GM12878 (cell line): Measurements from ENCODE around the gene GAS2. TPM values are rescaled to one million over a fixed set of nuclear protein-coding genes. Genes with fewer than 3 reads are reported as not detected.

Experiments used
- ATAC-seq: fragments of 200-7000 bp; cut with Tn5 transposase; 3 replicates; pipeline ENCODE4 v1.9.1; 2020; ENCODE audit warnings: mild to moderate bottlenecking, moderate library complexity
- BruUV-seq: library from RNA; stranded (reverse); fragments of 400-500 nt; replicated peaks from 2 replicates; lab custom pipeline; 2021; lab: Mats Ljungman, UMichigan
- CTCF ChIA-PET: fragments of 300-600 bp; sonication (Branson Sonifier 250); formaldehyde crosslinking; extraction: SDS; loops from one replicate; lab custom pipeline; 2021; ENCODE audit warnings: inconsistent platforms; lab: Yijun Ruan, JAX
- POLR2A ChIA-PET: fragments of 350-600 bp; formaldehyde crosslinking; extraction: SDS; loops from one replicate; lab custom pipeline; 2021; ENCODE audit warnings: inconsistent platforms; lab: Charles Lee
- RAD21 ChIA-PET: fragments of 300-600 bp; sonication (Branson Sonifier 250); formaldehyde crosslinking; loops from one replicate; lab custom pipeline; 2023; ENCODE audit warnings: antibody characterized with exemption; ENCODE audit not compliant: unreplicated experiment; lab: Charles Lee
- SMC1A ChIA-PET: fragments of 300-600 bp; sonication (Branson Sonifier 250); formaldehyde crosslinking; loops from one replicate; lab custom pipeline; 2023; ENCODE audit not compliant: unreplicated experiment, uncharacterized antibody; lab: Charles Lee
- DNase-seq: peaks from one replicate; pipeline ENCODE4 v3.0.0-alpha.2; 2011; ENCODE audit warnings: low read depth, low spot score
- FAIRE-seq: peaks from 3 replicates; lab custom pipeline; 2011; peaks lifted over from hg19 to GRCh38; lab: Jason Lieb, UNC
- H2AFZ ChIP-seq: 2 replicates; pipeline ENCODE4 v1.6.0; 2011; ENCODE audit warnings: low read depth, low read length, control low read depth; ENCODE audit not compliant: control insufficient read depth
- H3K27ac ChIP-seq: 2 replicates; pipeline ENCODE4 v1.5.1; 2011; ENCODE audit warnings: control low read depth; ENCODE audit not compliant: control insufficient read depth, insufficient read depth
- H3K27me3 ChIP-seq, 2 experiments: replicated peaks in 1 of 2; 2 replicates each; pipeline versions ENCODE4 v1.6.0 to v1.6.1; 2011; ENCODE audit warnings: low read length in 1 of 2; ENCODE audit not compliant: control insufficient read depth in 2 of 2, insufficient read depth in 2 of 2
- H3K36me3 ChIP-seq, 2 experiments: 2 replicates each; pipeline ENCODE4 v1.5.1; 2011; ENCODE audit warnings: low read length in 1 of 2; ENCODE audit not compliant: control insufficient read depth in 2 of 2, insufficient read depth in 2 of 2
- H3K4me1 ChIP-seq: 2 replicates; pipeline ENCODE4 v1.6.1; 2011; ENCODE audit warnings: mild to moderate bottlenecking, low read length, moderate library complexity, mixed read lengths; ENCODE audit not compliant: control insufficient read depth, insufficient read depth
- H3K4me2 ChIP-seq: 2 replicates; pipeline ENCODE4 v1.6.0; 2011; ENCODE audit warnings: control low read depth; ENCODE audit not compliant: control insufficient read depth, insufficient read depth
- H3K4me3 ChIP-seq: fragments of 200-600 bp; sonication (generic); 2 replicates; pipeline ENCODE4 v1.5.1; 2016
- H3K79me2 ChIP-seq: 2 replicates; pipeline ENCODE4 v1.6.0; 2011; ENCODE audit warnings: low read length; ENCODE audit not compliant: control insufficient read depth, insufficient read depth
- H3K9ac ChIP-seq: 2 replicates; pipeline ENCODE4 v1.8.0; 2011; ENCODE audit warnings: low read length, control low read depth, mixed read lengths; ENCODE audit not compliant: control insufficient read depth, insufficient read depth
- H3K9me3 ChIP-seq: replicated peaks from 3 replicates; pipeline ENCODE4 v1.5.1; 2011; ENCODE audit warnings: mild to moderate bottlenecking, low read length; ENCODE audit not compliant: control insufficient read depth, insufficient read depth
- H4K20me1 ChIP-seq: 2 replicates; pipeline ENCODE4 v1.6.0; 2011; ENCODE audit not compliant: control insufficient read depth, insufficient read depth
- ATF7 ChIP-seq: fragments of 450-650 bp; IDR thresholded peaks from 2 replicates; pipeline ENCODE4 v1.6.1; 2016; ENCODE audit warnings: low read depth, mild to moderate bottlenecking
- EZH2 ChIP-seq: IDR thresholded peaks from 2 replicates; pipeline ENCODE4 v1.6.1; 2012; ENCODE audit warnings: low read depth, mild to moderate bottlenecking, control low read depth, inconsistent platforms, low read length, borderline replicate concordance; ENCODE audit not compliant: control insufficient read depth
- IKZF1 ChIP-seq: fragments of 450-650 bp; conservative IDR thresholded peaks from 2 replicates; pipeline ENCODE4 v1.6.1; 2017; ENCODE audit warnings: antibody characterized with exemption, mild to moderate bottlenecking
- POLR2A ChIP-seq: IDR thresholded peaks from 2 replicates; pipeline ENCODE4 v1.6.1; 2011; ENCODE audit warnings: low read depth, mild to moderate bottlenecking, low read length
- RAD21 ChIP-seq: IDR thresholded peaks from 2 replicates; pipeline ENCODE4 v1.6.1; 2011; ENCODE audit warnings: mild to moderate bottlenecking, low read depth, low read length, moderate library complexity; ENCODE audit not compliant: insufficient read depth
- RCOR1 ChIP-seq: conservative IDR thresholded peaks from 2 replicates; pipeline ENCODE4 v1.6.1; 2012; ENCODE audit warnings: low read depth, low read length, improper control_type of control experiment
- RELA ChIP-seq: fragments of 450-650 bp; IDR thresholded peaks from 2 replicates; pipeline ENCODE4 v1.8.0; 2014; ENCODE audit warnings: borderline replicate concordance; ENCODE audit not compliant: partially characterized antibody
- SP1 ChIP-seq: IDR thresholded peaks from one replicate; pipeline ENCODE4 v1.6.1; 2011; ENCODE audit warnings: low read depth, low read length
- SREBF1 ChIP-seq: IDR thresholded peaks from 2 replicates; pipeline ENCODE4 v1.6.1; 2012; ENCODE audit warnings: mild to moderate bottlenecking, low read length
- TAF1 ChIP-seq: IDR thresholded peaks from 2 replicates; pipeline ENCODE4 v1.6.1; 2011; ENCODE audit warnings: mild to moderate bottlenecking, low read depth, low read length, borderline replicate concordance
- TCF3 ChIP-seq: IDR thresholded peaks from 2 replicates; pipeline ENCODE4 v1.6.1; 2012; ENCODE audit warnings: low read depth, mild to moderate bottlenecking, low read length, borderline replicate concordance; ENCODE audit not compliant: insufficient read depth
- ZBTB40 ChIP-seq: fragments of 450-650 bp; IDR thresholded peaks from 2 replicates; pipeline ENCODE4 v1.6.1; 2016; ENCODE audit warnings: mild to moderate bottlenecking, moderate library complexity, borderline replicate concordance
- WGBS: methylation state at CpG from one replicate; pipeline ENCODE4 v1.1.6; 2016; ENCODE audit warnings: low lambda C conversion rate; ENCODE audit not compliant: insufficient replicate concordance, insufficient coverage; ENCODE audit errors: missing lambda C conversion rate; 5-methylcytosine and 5-hydroxymethylcytosine counted together
- in situ Hi-C: fragments of 300-500 bp; cut with MboI; formaldehyde crosslinking; loops from 9 replicates; pipeline ENCODE4 v1.14.3; 2018; ENCODE audit warnings: mixed read lengths
- intact Hi-C: fragments of 100-400 bp; cut with micrococcal nuclease; formaldehyde crosslinking; loops from one replicate; pipeline ENCODE4 v1.14.2; 2022; ENCODE audit not compliant: unreplicated experiment
- polyA plus RNA-seq, 11 experiments: library from polyadenylated mRNA; depleted of rRNA in 4 of 11; unstranded in 6 of 11; stranded (reverse) in 5 of 11; fragments of >200 nt; fragmentation: Nextera tagmentation in 4 of 11; fragmentation: Illumina TruSeq in 1 of 11; extraction: Ambion mirVana in 4 of 11; extraction: Trizol in 1 of 11; gene quantifications; 1 replicate in 1 of 11; 2 replicates in 10 of 11; pipeline versions ENCODE4 v1.2.1 to v1.2.3, GENCODE V29; 2011 to 2016; ENCODE audit warnings: inconsistent platforms in 2 of 11, missing spikeins in 2 of 11, low read depth in 1 of 11
- total RNA-seq, 4 experiments: library from RNA; depleted of rRNA in 3 of 4; stranded (reverse); fragments of >200 nt in 3 of 4; fragmentation: Illumina TruSeq in 1 of 4; extraction: Trizol in 1 of 4; gene quantifications; 2 replicates each; pipeline versions ENCODE4 v1.2.1 to v1.2.3, GENCODE V29; 2013 to 2021
- TF ChIP-seq, protein P1 (sequence below): fragments of 450-650 bp; IDR thresholded peaks from 2 replicates; pipeline ENCODE4 v1.6.1; 2017; ENCODE audit warnings: borderline replicate concordance
- TF ChIP-seq, protein P2 (sequence below), 3 experiments: IDR thresholded peaks in 2 of 3; conservative IDR thresholded peaks in 1 of 3; 2 replicates each; pipeline ENCODE4 v1.5.1; 2011; ENCODE audit warnings: low read depth in 3 of 3, low read length in 3 of 3, mild to moderate bottlenecking in 3 of 3, control low read depth in 2 of 3, moderate library complexity in 2 of 3, inconsistent platforms in 1 of 3, mixed read lengths in 1 of 3; ENCODE audit not compliant: control insufficient read depth in 2 of 3, insufficient read depth in 1 of 3; ENCODE audit errors: extremely low read depth in 1 of 3
- TF ChIP-seq, protein P3 (sequence below): fragments of 450-650 bp; IDR thresholded peaks from 2 replicates; pipeline ENCODE4 v1.6.1; 2017; ENCODE audit warnings: low read depth, mild to moderate bottlenecking, moderate library complexity

GAS2 gene
- total and polyA plus RNA-seq, 10 of the 15 experiments (the other 5 are each of a cell fraction or from before 2014, with no cell fraction given) = 16.4 to 81.4 (median 26.2) TPM

GRCh38 chr11:22730319-22730718 is 63.9 kb downstream of the GAS2 start:
- no peaks in the 10 kb centered on the region for H3K27me3 ChIP-seq
- H3K36me3 ChIP-seq = no peaks in the 10 kb centered on the region; a peak in 1 of 4 replicates
- intact Hi-C loops (loop anchor here (1.0 to 2.0 kb wide), 3 partner anchors 56 to 396 kb away; no protein-coding TSS in a partner anchor), in situ Hi-C loops (no loop called here)
- no peaks in the 10 kb centered on the region for H3K4me1 ChIP-seq
- WGBS = 0% methylated on average over 1 of the region's 1 CpG
- H3K27ac ChIP-seq = no peak overlapping the region
- no peaks in the 10 kb centered on the region for H4K20me1 ChIP-seq
- H3K4me2 ChIP-seq = no peak overlapping the region
- no TSS peak for BruUV-seq
- ChIA-PET SMC1A (interaction anchor here (0.8 to 6.6 kb wide), 25 partner anchors 13 to 397 kb away, joined by 3 to 106 read pairs (median 4); partner anchors contain the start of genes FANCF and SVIP), POLR2A (interaction anchor here (0.6 to 1.0 kb wide), 3 partner anchors 11 to 73 kb away, joined by 3 read pairs; no protein-coding TSS in a partner anchor), CTCF (interaction anchor here (0.7 to 8.0 kb wide), 24 partner anchors 8 to 400 kb away, joined by 3 to 94 read pairs (median 4); partner anchors contain the start of gene SVIP), RAD21 (interaction anchor here (0.8 to 6.9 kb wide), 20 partner anchors 10 to 395 kb away, joined by 3 to 110 read pairs (median 6); partner anchors contain the start of gene SVIP)
- no peak overlapping the region for H3K9ac ChIP-seq
- no peak for FAIRE-seq
- no peak overlapping the region for H2AFZ ChIP-seq
- ATAC-seq = peak; percentile 88
- H3K79me2 ChIP-seq = no peaks in the 10 kb centered on the region
- H3K4me3 ChIP-seq = no peak overlapping the region
- H3K9me3 ChIP-seq = no peaks in the 10 kb centered on the region
- DNase-seq = no peak
- TF ChIP-seq POLR2A = no peak
- TF ChIP-seq RELA = no peak
- TF ChIP-seq, protein P1, sequence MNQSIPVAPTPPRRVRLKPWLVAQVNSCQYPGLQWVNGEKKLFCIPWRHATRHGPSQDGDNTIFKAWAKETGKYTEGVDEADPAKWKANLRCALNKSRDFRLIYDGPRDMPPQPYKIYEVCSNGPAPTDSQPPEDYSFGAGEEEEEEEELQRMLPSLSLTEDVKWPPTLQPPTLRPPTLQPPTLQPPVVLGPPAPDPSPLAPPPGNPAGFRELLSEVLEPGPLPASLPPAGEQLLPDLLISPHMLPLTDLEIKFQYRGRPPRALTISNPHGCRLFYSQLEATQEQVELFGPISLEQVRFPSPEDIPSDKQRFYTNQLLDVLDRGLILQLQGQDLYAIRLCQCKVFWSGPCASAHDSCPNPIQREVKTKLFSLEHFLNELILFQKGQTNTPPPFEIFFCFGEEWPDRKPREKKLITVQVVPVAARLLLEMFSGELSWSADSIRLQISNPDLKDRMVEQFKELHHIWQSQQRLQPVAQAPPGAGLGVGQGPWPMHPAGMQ = no peak
- TF ChIP-seq SP1 = no peak
- peak; percentile 58 for TF ChIP-seq RAD21
- TF ChIP-seq SREBF1 = no peak
- TF ChIP-seq, protein P2, sequence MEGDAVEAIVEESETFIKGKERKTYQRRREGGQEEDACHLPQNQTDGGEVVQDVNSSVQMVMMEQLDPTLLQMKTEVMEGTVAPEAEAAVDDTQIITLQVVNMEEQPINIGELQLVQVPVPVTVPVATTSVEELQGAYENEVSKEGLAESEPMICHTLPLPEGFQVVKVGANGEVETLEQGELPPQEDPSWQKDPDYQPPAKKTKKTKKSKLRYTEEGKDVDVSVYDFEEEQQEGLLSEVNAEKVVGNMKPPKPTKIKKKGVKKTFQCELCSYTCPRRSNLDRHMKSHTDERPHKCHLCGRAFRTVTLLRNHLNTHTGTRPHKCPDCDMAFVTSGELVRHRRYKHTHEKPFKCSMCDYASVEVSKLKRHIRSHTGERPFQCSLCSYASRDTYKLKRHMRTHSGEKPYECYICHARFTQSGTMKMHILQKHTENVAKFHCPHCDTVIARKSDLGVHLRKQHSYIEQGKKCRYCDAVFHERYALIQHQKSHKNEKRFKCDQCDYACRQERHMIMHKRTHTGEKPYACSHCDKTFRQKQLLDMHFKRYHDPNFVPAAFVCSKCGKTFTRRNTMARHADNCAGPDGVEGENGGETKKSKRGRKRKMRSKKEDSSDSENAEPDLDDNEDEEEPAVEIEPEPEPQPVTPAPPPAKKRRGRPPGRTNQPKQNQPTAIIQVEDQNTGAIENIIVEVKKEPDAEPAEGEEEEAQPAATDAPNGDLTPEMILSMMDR (IDR thresholded peaks at IDR 0.05 in 2 of 3, conservative IDR thresholded peaks at IDR 0.05 in 1 of 3; ENCODE audit: control insufficient read depth in 2 of 3, extremely low read depth in 1 of 3, insufficient read depth in 1 of 3, low read depth in 3 of 3, low read length in 3 of 3) = peak; percentile 4 to 53 (median 9); a peak in 2 of 6 replicates
- TF ChIP-seq TAF1 = no peak
- TF ChIP-seq EZH2 = no peak
- TF ChIP-seq RCOR1 = no peak
- no peak for TF ChIP-seq IKZF1
- TF ChIP-seq TCF3 = no peak
- no peak for TF ChIP-seq ZBTB40
- TF ChIP-seq, protein P3, sequence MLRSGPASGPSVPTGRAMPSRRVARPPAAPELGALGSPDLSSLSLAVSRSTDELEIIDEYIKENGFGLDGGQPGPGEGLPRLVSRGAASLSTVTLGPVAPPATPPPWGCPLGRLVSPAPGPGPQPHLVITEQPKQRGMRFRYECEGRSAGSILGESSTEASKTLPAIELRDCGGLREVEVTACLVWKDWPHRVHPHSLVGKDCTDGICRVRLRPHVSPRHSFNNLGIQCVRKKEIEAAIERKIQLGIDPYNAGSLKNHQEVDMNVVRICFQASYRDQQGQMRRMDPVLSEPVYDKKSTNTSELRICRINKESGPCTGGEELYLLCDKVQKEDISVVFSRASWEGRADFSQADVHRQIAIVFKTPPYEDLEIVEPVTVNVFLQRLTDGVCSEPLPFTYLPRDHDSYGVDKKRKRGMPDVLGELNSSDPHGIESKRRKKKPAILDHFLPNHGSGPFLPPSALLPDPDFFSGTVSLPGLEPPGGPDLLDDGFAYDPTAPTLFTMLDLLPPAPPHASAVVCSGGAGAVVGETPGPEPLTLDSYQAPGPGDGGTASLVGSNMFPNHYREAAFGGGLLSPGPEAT = no peak
- 0 out of 2 replicates have a peak, but pooled peaks have one; percentile 32 for TF ChIP-seq ATF7
